Fibroblast of lung (primary cell): Measurements from ENCODE around the gene KIAA1755.

Experiments
- EZH2 ChIP-seq: IDR thresholded peaks from 2 replicates; pipeline ENCODE4 v1.5.1; 2012; ENCODE audit warnings: low read length, control low read depth, mild to moderate bottlenecking; ENCODE audit errors: missing control alignments
- TF ChIP-seq, protein P1 (sequence below), 2 donors: IDR thresholded peaks in 1 of 2; conservative IDR thresholded peaks in 1 of 2; 1 replicate in 1 of 2; 2 replicates in 1 of 2; pipeline ENCODE4 v1.5.1; 2011 to 2012; ENCODE audit warnings: low read length in 2 of 2, control low read depth in 1 of 2, inconsistent platforms in 1 of 2, low read depth in 1 of 2, mild to moderate bottlenecking in 1 of 2

DNA sequence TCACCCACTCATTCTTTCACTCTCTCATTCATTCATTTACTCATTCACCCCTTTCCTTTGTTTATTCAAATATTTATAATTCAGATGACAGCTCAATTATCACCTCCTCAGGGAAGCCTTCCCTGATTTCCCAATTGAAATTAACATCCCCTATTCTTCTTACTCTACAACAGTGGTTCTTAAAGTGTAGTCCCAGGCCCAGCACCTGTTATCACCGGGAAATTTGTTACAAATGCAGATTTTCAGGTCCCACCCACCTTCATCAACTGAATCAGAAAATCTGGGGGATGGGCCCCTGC is 30.3 kb downstream of the KIAA1755 start:
- TF ChIP-seq, protein P1, sequence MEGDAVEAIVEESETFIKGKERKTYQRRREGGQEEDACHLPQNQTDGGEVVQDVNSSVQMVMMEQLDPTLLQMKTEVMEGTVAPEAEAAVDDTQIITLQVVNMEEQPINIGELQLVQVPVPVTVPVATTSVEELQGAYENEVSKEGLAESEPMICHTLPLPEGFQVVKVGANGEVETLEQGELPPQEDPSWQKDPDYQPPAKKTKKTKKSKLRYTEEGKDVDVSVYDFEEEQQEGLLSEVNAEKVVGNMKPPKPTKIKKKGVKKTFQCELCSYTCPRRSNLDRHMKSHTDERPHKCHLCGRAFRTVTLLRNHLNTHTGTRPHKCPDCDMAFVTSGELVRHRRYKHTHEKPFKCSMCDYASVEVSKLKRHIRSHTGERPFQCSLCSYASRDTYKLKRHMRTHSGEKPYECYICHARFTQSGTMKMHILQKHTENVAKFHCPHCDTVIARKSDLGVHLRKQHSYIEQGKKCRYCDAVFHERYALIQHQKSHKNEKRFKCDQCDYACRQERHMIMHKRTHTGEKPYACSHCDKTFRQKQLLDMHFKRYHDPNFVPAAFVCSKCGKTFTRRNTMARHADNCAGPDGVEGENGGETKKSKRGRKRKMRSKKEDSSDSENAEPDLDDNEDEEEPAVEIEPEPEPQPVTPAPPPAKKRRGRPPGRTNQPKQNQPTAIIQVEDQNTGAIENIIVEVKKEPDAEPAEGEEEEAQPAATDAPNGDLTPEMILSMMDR (conservative IDR thresholded peaks at IDR 0.05 in 1 of 2, IDR thresholded peaks at IDR 0.05 in 1 of 2; ENCODE audit: low read depth in 1 of 2, low read length in 2 of 2) = no peak
- no peak for TF ChIP-seq EZH2
